GM12878 (cell line): ENCODE measurements around the gene HSPA12A.

Experiments
- CBX5 ChIP-seq: sonication (generic); IDR thresholded peaks from 2 replicates; pipeline ENCODE4 v1.6.1; 2016; ENCODE audit warnings: low read depth, moderate library complexity, mild to moderate bottlenecking, inconsistent platforms
- CTCF ChIP-seq, 3 experiments: IDR thresholded peaks in 2 of 3; conservative IDR thresholded peaks in 1 of 3; 2 replicates each; pipeline ENCODE4 v1.5.1; 2011; ENCODE audit warnings: low read depth in 3 of 3, low read length in 3 of 3, mild to moderate bottlenecking in 3 of 3, control low read depth in 2 of 3, moderate library complexity in 2 of 3, inconsistent platforms in 1 of 3, mixed read lengths in 1 of 3; ENCODE audit not compliant: control insufficient read depth in 2 of 3, insufficient read depth in 1 of 3; ENCODE audit errors: extremely low read depth in 1 of 3
- EZH2 ChIP-seq: IDR thresholded peaks from 2 replicates; pipeline ENCODE4 v1.6.1; 2012; ENCODE audit warnings: low read depth, mild to moderate bottlenecking, control low read depth, inconsistent platforms, low read length, borderline replicate concordance; ENCODE audit not compliant: control insufficient read depth
- JUND ChIP-seq: IDR thresholded peaks from 2 replicates; pipeline ENCODE4 v1.6.1; 2012; ENCODE audit warnings: low read depth, mild to moderate bottlenecking, low read length, improper control_type of control experiment, moderate library complexity
- MEF2B ChIP-seq: fragments of 450-650 bp; IDR thresholded peaks from 2 replicates; pipeline ENCODE4 v1.6.1; 2018; ENCODE audit warnings: mild to moderate bottlenecking, moderate library complexity; ENCODE audit not compliant: partially characterized antibody, poor library complexity, severe bottlenecking
- POLR2AphosphoS5 ChIP-seq: IDR thresholded peaks from 2 replicates; pipeline ENCODE4 v1.6.1; 2011; ENCODE audit warnings: mild to moderate bottlenecking, low read length, inconsistent platforms
- RBBP5 ChIP-seq: fragments of 200-600 bp; sonication (generic); conservative IDR thresholded peaks from 2 replicates; pipeline ENCODE4 v1.6.1; 2016
- SUPT20H ChIP-seq: IDR thresholded peaks from 2 replicates; pipeline ENCODE4 v1.6.1; 2011; ENCODE audit warnings: low read depth, mild to moderate bottlenecking, low read length, moderate library complexity, borderline replicate concordance; ENCODE audit not compliant: control insufficient read depth
- TBL1XR1 ChIP-seq: IDR thresholded peaks from 2 replicates; pipeline ENCODE4 v1.6.1; 2012; ENCODE audit warnings: low read depth, low read length, improper control_type of control experiment

- TF ChIP-seq SUPT20H (no peak), CTCF (IDR thresholded peaks at IDR 0.05 in 2 of 3, conservative IDR thresholded peaks at IDR 0.05 in 1 of 3; ENCODE audit: control insufficient read depth in 2 of 3, extremely low read depth in 1 of 3, insufficient read depth in 1 of 3, low read depth in 3 of 3, low read length in 3 of 3) (no peak), EZH2 (no peak), POLR2AphosphoS5 (no peak), RBBP5 (no peak), TBL1XR1 (no peak), CBX5 (no peak), MEF2B (no peak), JUND (no peak)
Observed at GRCh38 chr10:116676633-116677032, 65.7 kb downstream of the HSPA12A start.
